Raji (cell line): ENCODE measurements around the gene JARID2.

Experiments
- POLR2A ChIP-seq: IDR thresholded peaks from 2 replicates; pipeline ENCODE4 v1.6.1; 2011; ENCODE audit warnings: low read depth, low read length, control low read depth; ENCODE audit not compliant: insufficient read depth

The JARID2 gene

DNA sequence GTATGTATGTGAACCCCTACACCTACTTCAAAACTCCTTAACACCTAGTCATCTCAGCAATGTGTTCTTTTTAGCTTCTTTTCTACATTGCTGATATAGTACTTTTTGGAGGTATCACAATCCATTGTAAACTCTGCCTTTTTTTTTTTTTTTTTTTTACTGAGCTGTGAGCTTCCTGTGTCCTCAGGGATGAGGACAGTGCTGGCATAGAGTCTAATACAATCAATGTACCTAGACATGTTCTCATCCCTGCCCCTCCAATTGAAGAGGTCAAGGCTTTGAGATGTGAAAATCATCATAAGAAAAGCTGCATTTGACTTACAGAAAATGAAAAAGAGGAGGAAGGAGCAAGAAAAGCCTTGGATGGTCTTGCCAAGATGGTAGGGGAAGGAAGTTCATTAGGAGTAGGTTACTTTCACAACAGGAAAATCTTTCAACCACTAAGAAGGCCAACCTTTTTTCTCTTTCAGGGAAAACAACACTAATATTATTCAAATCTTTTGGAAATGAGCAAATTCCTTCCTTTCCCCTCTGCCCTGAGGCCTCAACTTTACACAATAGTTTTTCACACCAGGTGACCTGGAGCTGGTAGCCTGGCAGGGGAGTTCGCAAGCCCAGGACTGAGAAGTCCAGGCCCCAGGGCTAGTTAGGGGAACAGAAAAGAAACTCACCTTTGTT is 2.8 kb upstream of the JARID2 start:
- no peak for TF ChIP-seq POLR2A

DNA sequence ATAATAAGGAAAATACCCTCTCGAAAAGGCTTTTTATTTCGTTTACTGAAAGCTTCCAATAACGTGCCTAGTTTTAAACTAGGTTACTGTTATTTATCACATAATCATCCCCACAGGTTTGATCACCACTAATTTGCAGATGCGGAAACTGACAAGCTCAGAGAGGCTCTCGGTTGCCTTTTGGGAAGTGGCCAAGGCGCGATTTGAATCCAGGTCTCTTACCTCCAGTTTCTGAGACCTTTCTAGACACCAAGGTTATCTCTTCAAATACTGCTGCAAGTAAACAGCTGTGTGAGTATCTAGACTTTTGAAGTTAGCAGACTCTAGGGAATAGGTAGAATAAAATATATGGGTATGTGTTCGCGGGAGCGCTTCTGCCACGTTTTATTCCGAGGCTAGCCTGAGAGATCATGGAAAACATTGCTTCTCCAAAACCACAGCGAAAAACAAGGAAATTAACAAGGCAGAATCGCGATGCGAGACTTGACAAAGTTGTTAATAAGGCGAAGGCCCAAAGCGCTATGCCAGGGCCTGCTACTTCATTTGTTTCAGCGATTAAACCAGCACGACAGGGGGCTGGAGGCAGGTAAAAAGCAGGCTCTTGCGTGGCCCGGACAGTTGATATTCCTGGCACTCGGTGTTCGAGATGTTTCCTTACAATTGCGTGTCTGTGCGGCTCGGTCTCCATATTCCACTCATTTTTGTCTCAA is 1.8 kb upstream of the JARID2 start:
- no peak for TF ChIP-seq POLR2A

DNA sequence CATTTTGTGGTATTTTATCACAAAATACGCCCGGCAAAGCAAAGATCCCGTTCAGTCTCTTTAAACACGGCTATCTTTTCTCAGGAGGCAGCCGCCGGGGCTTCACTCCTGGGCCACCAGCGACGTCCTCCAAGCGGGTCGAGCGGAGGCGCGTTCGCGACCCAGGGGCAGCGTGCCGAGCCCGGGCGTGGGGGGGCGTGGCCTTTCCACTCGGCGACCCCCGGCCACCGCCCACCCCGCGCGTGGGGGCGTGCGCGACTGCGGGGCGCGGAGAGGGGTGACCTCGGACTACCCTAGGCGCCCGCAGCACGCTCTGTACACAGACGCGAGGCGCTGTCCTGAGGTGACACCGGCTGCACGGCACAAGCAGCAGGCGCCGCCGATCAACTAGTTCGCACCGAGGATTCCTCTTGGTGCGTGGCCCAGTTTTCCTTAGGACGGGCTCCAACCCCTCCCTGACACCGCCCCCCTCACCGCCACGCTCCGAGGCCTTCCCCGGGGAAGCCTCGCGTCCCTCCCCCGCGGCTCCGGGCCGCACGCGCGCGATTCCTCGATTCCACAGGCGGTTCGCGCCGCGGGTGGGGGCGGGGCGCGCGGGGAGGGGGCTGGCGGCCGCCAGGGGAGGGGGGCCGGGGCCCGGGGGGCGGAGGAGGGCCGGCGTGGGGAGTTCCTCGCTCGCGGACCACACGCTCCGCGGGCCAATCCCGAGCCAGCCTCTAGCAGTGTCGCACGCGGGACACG is 1.1 kb upstream of the JARID2 start:
- no peak for TF ChIP-seq POLR2A

DNA sequence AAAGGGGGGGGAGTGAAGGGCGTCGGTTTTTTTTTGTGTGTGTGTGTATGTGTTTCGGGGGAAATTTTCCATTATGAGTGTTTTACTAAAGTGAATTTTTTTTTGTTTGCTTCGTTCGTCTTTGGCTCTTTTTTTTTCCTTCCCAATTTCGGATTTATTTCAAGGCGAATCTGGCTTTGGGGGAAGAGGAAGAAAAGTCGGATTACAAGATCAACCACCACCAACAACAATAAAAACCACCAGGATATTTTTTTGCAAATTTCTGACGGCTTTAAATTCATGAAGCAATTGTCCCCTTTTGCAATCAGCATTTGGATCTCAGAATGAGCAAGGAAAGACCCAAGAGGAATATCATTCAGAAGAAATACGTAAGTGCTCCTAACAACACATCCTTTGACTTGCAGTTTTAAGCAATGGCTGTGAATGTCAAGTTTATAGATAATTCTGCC is 372 bp downstream of the JARID2 start:
- TF ChIP-seq POLR2A: no peak

DNA sequence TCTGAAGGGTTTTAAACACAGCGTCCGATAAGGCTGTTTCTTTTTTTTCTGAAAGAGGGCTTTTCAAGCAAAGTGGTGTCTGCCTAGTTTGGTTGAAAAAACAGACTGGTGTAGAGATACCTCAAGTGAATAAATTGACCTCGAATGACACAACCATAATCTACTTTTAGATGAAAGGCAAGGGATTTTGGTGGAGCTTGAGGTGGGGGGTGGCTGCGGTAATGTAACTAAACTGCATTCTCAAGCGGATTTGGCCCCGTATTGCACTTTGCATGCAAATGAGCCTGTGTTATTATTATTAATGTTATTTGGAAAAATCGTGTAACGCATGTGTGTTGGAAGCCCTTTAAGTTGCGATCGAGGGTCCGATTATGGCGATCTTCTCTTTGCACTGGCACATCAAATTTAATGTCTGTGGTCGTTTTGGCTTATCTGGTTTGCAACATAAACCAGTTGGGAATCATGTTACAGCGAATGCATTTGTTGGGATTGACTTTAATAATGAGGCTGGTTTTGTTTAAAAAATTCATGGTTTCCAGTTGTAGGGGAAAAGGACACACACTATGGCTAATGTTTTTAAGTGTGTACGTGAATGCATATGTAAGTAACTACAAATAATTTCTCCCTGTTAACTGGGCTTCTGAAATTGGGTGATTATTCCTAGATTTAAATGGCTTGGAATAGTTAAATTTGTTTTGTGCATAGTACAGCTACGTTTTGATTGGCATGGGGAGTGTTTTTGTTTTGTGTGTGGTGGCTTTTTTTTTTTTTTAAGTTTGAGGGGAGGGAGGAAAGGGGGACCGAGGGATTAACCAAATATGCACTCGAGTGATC is 1.0 kb downstream of the JARID2 start:
- TF ChIP-seq POLR2A: no peak

DNA sequence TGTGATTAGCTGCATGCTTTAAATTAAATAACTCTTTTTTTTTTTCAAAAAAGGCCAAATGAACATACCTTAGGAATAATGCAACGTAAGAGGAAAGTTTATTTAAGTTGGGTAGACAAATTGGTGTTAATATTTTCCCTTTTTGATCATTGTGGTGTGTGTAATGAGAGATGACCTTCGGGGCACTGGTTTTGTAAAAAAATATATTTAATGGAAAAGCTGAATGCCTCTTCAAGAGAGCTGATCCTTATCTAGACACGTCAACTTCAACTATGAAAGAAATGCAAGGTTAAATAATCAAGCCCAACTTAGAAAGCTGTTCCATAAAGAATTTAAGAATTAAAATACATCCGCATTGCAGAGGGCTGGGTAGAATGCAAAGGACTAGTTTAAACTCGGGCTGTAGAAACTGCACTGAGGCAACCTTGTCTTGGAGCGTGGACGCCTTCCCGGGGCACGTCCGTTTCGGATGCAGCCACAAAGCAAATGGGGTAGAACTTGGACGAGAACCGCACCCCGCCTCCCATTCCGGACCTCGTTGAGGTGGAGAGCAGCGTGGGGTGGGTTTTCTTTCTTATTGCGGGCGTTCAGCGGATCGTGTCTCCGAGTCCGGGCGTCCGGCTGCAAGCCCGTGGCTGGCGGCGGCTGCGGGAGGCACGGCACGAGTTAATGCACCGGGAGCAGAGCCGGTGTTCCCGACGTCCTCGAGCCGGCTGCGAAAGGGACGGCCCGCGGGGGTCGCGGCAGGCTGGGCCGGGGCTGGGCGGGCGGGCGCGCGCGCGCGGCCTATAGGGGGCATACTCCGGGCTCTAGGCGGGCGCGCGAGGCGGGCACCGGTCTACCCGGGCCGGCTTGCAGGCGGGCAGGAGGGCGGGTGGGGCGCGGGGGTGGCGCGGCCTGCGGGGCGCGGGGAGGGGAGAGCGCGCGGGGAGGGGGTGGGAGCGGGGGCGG is 1.9 kb downstream of the JARID2 start:
- TF ChIP-seq POLR2A: peak; percentile 30; the same call in 1 of the 2 replicates

DNA sequence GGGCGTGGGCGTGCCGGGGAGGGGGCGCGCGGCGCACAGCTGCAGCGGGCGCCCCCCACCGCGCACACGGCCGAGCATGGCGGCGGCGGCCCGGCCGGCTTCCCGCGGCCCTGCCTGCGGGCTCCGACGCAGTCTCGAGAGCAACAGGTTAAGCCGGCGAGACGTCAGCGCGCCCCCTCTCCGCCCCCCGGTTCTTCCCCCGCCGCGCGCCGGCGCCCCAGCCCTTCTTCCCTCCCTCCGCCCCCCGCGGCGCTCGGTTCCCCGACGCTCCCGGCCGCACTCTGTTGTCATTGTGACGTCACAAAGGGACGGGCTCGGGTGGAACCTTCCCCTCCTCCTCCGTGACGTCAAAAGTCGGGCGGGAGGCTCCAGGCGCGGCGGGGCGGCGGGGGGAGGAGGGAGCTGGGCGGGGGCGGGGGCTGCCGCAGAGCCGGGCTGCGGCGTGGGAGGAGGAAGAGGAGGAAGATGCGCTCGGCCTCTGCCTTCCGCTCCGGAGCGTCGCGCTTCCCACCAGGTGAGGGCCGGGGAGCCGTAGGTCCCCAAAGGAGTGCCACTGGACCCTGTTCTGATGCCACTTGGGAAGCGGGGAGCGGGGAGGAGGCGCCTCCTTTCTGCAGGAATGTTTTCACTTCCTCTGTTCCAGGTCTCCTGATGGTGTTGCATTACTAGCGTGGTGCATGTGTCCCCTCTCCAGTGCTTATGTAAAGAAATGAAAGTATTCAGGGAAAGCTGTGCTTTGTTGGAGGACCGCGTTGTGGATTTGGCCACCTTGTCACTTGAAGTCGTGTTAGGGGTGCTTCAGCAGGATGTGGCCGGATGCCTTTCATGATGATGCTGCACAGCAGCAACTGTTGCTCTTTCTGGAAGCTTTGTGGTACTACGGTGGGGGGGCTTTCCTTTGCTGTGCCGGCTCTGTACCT is 2.8 kb downstream of the JARID2 start:
- TF ChIP-seq POLR2A: peak; percentile 48; the same call in 1 of the 2 replicates

DNA sequence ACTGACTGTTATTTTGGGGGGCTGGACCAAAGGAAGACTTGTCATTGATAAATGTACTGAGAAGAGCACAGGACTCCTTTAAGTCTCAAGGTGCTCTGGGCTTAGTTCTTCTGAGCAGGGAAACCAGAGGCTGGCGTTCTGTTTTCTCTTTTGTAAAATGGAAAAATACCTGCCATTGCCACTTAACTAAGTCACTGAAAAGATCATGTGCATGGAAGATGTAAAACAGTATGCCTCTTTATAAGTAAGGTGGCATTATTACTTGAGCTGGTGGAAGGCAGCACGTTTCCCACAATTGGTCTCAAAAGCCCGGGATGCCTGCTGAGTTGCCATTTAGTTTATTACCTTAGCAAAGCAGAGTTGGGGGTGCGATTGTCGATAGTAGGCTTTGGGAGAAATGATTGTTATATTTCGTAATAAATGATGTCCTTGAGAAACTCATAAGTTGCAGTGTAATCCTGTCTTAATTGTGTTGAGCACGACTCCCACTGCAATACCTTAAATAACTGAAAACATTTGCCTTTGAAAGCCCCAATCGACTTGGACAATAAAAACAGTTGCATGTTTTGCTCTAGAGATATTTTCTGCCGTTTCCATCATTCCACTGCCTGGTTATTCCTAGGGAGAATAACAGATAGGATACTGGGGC is 3.6 kb downstream of the JARID2 start:
- no peak for TF ChIP-seq POLR2A

DNA sequence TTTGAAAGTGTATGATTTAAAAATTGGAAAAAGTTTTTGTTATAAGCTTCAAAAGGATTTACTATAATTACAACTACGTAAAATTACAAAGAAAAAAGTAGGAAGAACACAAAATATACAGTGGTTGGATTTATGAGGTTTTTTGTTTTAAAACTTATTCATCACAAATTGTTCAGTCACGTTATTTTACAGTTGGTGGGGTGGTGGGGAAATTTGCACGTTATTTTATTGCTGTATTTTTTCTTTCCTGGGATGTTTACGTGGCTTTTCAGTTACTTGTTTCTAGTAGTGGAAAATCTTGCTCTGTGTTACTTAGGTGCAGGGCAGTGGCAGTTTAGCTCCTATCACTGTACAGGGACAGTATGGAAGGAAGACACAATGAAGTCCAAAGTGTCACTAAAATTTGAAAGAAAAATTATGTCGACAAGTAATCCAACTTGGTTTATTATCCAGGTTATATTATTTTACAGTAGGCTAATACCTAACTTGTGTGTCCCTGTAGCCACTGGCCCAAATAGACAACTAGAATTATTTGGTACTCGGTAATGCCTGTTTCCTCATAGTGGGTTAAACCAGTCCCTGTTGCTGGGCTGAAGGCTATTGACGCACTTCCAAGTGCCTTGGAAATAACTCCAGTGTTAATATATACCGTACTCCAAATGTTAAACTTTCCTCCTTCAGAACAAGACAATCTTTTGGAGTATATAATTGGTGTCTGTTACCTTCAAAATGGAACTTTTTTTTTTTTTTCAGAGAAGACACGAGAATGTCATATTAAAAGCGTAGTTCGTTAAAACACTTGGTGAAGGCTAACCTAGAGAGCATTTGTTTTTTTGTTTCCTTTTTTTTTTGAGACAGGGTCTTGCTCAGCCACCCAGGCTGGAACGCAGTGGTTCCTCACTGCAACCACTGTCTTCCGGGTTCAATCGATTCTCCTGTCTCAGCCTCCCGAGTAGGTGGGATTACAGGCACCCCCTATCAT is 4.6 kb downstream of the JARID2 start:
- TF ChIP-seq POLR2A: no peak

DNA sequence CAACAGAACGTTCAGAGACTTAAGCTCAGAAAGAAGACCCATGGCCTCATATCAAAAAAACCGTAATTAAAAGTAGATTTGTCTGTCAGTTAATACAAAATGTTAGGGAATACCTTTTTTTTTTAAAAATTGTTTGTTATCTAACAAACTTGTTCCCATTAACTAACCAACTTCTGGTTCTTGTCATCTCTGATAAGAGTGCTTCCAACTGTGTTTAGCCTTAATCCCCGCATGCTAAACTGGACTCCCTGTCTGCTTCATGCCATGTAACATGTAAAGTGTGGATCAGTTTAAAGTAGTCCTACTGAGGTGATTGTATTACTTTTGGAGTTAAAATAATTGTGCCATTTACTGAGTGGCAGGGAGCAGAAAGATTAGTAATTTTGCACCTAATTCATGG is 6.3 kb downstream of the JARID2 start:
- no peak for TF ChIP-seq POLR2A
